Measurements from ENCODE around the gene MYL12A. TPM values are rescaled to one million over a fixed set of nuclear protein-coding genes. Genes with fewer than 3 reads are reported as not detected.
A peak's percentile ranks its signal among the peaks of the same experiment; 100 is the strongest.
"Not testable (repeated sequence)": the region's sequence is repeated elsewhere in the genome, so short reads cannot be mapped to it uniquely, and the experiment has no call there.

Gene MYL12A
- 279 and 284 TPM in 2 replicates for total RNA-seq (2021)
- long read RNA-seq, transcript MYL12A-212 (1 exons, 738 nt), result minor isoform, 21 of 400 reads
- long read RNA-seq, transcript MYL12A-207 (4 exons, 947 nt), result minor isoform, 7 of 400 reads
- long read RNA-seq, transcript MYL12A-201 (4 exons, 1,229 nt), result major isoform, 363 of 400 reads
- long read RNA-seq, partial matches to known transcripts, result 4 of 400 reads
- long read RNA-seq, other reads (novel, unspliced or antisense), result 4 of 400 reads

DNA sequence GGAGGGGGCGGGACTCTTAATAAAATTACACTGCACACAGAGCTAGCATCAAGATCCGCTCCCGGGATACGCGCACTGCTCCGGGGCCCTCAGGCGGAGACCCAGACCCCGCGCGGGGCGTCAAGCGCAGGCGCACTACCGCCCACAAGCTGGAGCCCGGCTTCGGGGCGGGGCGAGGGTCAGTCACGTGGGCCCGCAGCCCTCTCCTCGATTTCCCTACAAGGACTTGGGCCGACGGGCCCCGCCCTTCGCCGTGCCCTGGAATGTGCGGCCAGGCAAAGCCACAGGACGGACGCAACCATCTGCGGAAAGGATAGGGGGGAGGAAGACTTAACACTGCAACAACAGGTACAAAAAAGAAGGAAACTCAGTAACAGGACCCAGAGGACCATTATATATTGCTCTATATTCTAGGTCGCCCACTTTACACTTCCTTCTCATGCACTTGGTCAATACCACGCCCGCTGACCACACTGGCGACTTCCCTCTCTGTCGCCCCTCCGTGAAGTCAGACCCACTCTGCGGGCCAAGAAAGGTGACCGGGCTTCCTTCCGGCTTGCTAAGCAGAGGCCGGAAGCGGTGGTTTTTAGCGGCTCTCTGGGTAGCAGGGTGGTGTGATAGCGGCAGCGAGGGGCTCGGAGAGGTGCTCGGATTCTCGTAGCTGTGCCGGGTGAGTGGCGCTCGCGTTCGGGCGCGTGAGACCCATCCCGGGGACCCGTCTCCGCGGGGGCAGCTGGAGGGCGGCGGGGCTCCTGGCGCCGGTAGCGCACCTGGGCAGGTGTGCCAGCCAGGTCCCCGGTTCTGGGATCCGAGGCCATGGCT lies at the start of gene MYL12A:
Gene MYL12A (plus strand): TSS at position 562 of the 822 bp plus-strand sequence. CDS start 5,447 bp downstream, outside the sequence.
- no peaks in the 10 kb centered on the region for H3K4me1 ChIP-seq (ENCODE audit: insufficient read depth, low read length)
- no peak within 1 kb of the TSS for H2BK15ac ChIP-seq (ENCODE audit: low read depth, low read length)
- H4K5ac ChIP-seq (ENCODE audit: insufficient read length, low read depth, low read length), result peak within 1 kb of the TSS; percentile 33
- no peak within 1 kb of the TSS for H4K8ac ChIP-seq (replicated peaks; ENCODE audit: insufficient read length, low read depth, low read length)
- H3K27ac Mint-ChIP-seq, result peak within 1 kb of the TSS; percentile 99 to 100 (median 100)
- H3T11ph ChIP-seq (ENCODE audit: low read length), result peak within 1 kb of the TSS; percentile 99
- no peaks in the 10 kb centered on the region for H3K27me3 Mint-ChIP-seq (ENCODE audit: low read depth)
- H2BK120ac ChIP-seq (ENCODE audit: low read depth, low read length, poor library complexity, severe bottlenecking), result peak within 1 kb of the TSS; percentile 81
- DNase-seq, result peak; percentile 99
- peak within 1 kb of the TSS; percentile 84 to 91 for H3K4me3 Mint-ChIP-seq
- H3K56ac ChIP-seq (ENCODE audit: insufficient read length, low read depth, low read length), result peak within 1 kb of the TSS; percentile 50
- peak within 1 kb of the TSS; percentile 94 for H3K9ac ChIP-seq (ENCODE audit: extremely low read depth, insufficient read length, low read length)
- peak within 1 kb of the TSS; percentile 84 for H2BK5ac ChIP-seq (ENCODE audit: insufficient read length, low read length)
- H3K27ac ChIP-seq (ENCODE audit: insufficient read length, low read depth, low read length), result peak within 1 kb of the TSS; percentile 29
- peaks cover 10% of the 10 kb centered on the region for H3K23me2 ChIP-seq (ENCODE audit: insufficient read length, low read depth, low read length, poor library complexity, severe bottlenecking)
- H3K27me3 ChIP-seq (ENCODE audit: insufficient read depth, low read length), result no peaks in the 10 kb centered on the region
- peak within 1 kb of the TSS; percentile 89 for H2BK12ac ChIP-seq (ENCODE audit: insufficient read length, low read depth, low read length)
- peak within 1 kb of the TSS; percentile 94 for H3K18ac ChIP-seq (ENCODE audit: insufficient read length, low read depth, low read length)
- no CpG with 5 or more reads among the region's 65 CpGs for WGBS (ENCODE audit: extremely low coverage, insufficient read length, low lambda C conversion rate)
- H4K20me1 ChIP-seq (ENCODE audit: control insufficient read depth, insufficient read depth, insufficient read length), result no peaks in the 10 kb centered on the region
- peaks cover 4% of the 10 kb centered on the region in 2 experiments; a peak in 4 of 5 replicates for H3K9me3 Mint-ChIP-seq
- H3K36me3 Mint-ChIP-seq (ENCODE audit: insufficient read depth in 1 of 3, low read depth in 3 of 3), result peaks cover 6 to 15% (median 13%) of the 10 kb centered on the region in 3 experiments; a peak in 6 of 7 replicates
- H2AK5ac ChIP-seq (ENCODE audit: insufficient read length, low read length), result no peak within 1 kb of the TSS
- H3K79me1 ChIP-seq (ENCODE audit: insufficient read depth, low read depth, low read length, poor library complexity, severe bottlenecking), result no peaks in the 10 kb centered on the region
- H3K14ac ChIP-seq (ENCODE audit: insufficient read depth, low read length), result peak within 1 kb of the TSS; percentile 97
- H2AFZ ChIP-seq (ENCODE audit: low read length), result peak within 1 kb of the TSS; percentile 43
- no peaks in the 10 kb centered on the region for H3K9me3 ChIP-seq (ENCODE audit: control insufficient read depth, low read depth, low read length)
- H2BK20ac ChIP-seq (ENCODE audit: low read depth, low read length, poor library complexity, severe bottlenecking), result peak within 1 kb of the TSS; percentile 86
- H3K4ac ChIP-seq (ENCODE audit: low read depth, low read length), result peak within 1 kb of the TSS; percentile 24; the same call in 1 of the 2 replicates
- TF ChIP-seq, protein P1, sequence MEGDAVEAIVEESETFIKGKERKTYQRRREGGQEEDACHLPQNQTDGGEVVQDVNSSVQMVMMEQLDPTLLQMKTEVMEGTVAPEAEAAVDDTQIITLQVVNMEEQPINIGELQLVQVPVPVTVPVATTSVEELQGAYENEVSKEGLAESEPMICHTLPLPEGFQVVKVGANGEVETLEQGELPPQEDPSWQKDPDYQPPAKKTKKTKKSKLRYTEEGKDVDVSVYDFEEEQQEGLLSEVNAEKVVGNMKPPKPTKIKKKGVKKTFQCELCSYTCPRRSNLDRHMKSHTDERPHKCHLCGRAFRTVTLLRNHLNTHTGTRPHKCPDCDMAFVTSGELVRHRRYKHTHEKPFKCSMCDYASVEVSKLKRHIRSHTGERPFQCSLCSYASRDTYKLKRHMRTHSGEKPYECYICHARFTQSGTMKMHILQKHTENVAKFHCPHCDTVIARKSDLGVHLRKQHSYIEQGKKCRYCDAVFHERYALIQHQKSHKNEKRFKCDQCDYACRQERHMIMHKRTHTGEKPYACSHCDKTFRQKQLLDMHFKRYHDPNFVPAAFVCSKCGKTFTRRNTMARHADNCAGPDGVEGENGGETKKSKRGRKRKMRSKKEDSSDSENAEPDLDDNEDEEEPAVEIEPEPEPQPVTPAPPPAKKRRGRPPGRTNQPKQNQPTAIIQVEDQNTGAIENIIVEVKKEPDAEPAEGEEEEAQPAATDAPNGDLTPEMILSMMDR (conservative IDR thresholded peaks at IDR 0.05), result no peak
- no peak within 1 kb of the TSS for H3K23ac ChIP-seq (ENCODE audit: insufficient read length, low read depth, low read length)
- peaks cover 20% of the 10 kb centered on the region; the same call in 1 of the 2 replicates for H3K79me2 ChIP-seq (ENCODE audit: insufficient read depth, low read length)
- H3K4me1 Mint-ChIP-seq, result peaks cover 26% of the 10 kb centered on the region in 2 experiments
- H4K91ac ChIP-seq (ENCODE audit: insufficient read length, low read depth, low read length), result no peak within 1 kb of the TSS
- H3K4me2 ChIP-seq (ENCODE audit: insufficient read depth, insufficient read length, low read length), result peak within 1 kb of the TSS; percentile 60

DNA sequence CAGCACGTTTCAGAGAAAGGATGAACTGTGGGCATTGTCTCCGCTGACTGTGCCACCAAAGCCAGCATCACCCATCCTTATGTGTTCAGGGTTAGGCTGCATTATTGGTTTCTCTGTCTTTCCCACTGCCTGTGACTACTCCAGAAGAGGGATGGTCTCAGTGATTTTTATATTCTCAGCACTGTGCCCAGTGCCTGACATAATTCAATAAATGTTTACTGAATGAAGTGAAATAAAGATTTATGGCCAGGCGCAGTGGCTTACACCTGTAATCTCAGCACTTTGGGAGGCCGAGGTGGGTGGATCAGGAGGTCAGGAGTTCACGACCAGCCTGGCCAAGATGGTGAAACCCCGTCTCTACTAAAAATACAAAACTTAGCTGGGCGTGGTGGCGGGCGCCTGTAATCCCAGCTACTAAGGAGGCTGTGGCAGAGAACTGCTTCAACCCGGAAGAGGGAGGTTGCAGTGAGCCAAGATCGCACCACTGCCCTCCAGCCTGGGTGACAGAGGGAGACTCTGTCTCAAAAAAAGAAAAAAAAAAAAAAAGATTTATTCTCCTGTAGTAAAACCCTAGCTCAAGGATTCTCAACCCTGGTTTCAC lies 49.2 kb upstream of the MYL12A start:
- H2BK15ac ChIP-seq (ENCODE audit: low read depth, low read length); H2BK20ac ChIP-seq (ENCODE audit: low read depth, low read length, poor library complexity, severe bottlenecking); H3K4me2 ChIP-seq (ENCODE audit: insufficient read depth, insufficient read length, low read length); H3K14ac ChIP-seq (ENCODE audit: insufficient read depth, low read length); H3K23me2 ChIP-seq (ENCODE audit: insufficient read length, low read depth, low read length, poor library complexity, severe bottlenecking); H3K36me3 Mint-ChIP-seq (ENCODE audit: insufficient read depth in 1 of 3, low read depth in 3 of 3); H2AK5ac ChIP-seq (ENCODE audit: insufficient read length, low read length); H3T11ph ChIP-seq (ENCODE audit: low read length); H4K91ac ChIP-seq (ENCODE audit: insufficient read length, low read depth, low read length); H4K20me1 ChIP-seq (ENCODE audit: control insufficient read depth, insufficient read depth, insufficient read length); H3K27me3 Mint-ChIP-seq (ENCODE audit: low read depth); H3K27ac Mint-ChIP-seq; H3K4ac ChIP-seq (ENCODE audit: low read depth, low read length); H2BK5ac ChIP-seq (ENCODE audit: insufficient read length, low read length); H3K27ac ChIP-seq (ENCODE audit: insufficient read length, low read depth, low read length); H3K23ac ChIP-seq (ENCODE audit: insufficient read length, low read depth, low read length); H3K56ac ChIP-seq (ENCODE audit: insufficient read length, low read depth, low read length); H4K5ac ChIP-seq (ENCODE audit: insufficient read length, low read depth, low read length); H3K9me3 Mint-ChIP-seq; H3K4me1 Mint-ChIP-seq; H3K27me3 ChIP-seq (ENCODE audit: insufficient read depth, low read length); DNase-seq; H3K9me3 ChIP-seq (ENCODE audit: control insufficient read depth, low read depth, low read length); H2AFZ ChIP-seq (ENCODE audit: low read length); H2BK12ac ChIP-seq (ENCODE audit: insufficient read length, low read depth, low read length); H3K4me3 Mint-ChIP-seq; H3K9ac ChIP-seq (ENCODE audit: extremely low read depth, insufficient read length, low read length); H3K18ac ChIP-seq (ENCODE audit: insufficient read length, low read depth, low read length); H3K79me1 ChIP-seq (ENCODE audit: insufficient read depth, low read depth, low read length, poor library complexity, severe bottlenecking); H2BK120ac ChIP-seq (ENCODE audit: low read depth, low read length, poor library complexity, severe bottlenecking); H4K8ac ChIP-seq (replicated peaks; ENCODE audit: insufficient read length, low read depth, low read length); H3K4me1 ChIP-seq (ENCODE audit: insufficient read depth, low read length); H3K79me2 ChIP-seq (ENCODE audit: insufficient read depth, low read length): not testable (repeated sequence)
- WGBS (ENCODE audit: extremely low coverage, insufficient read length, low lambda C conversion rate), result no CpG with 5 or more reads among the region's 11 CpGs
